22Rv1 (cell line): ENCODE data around the gene TIMM13.

ENCODE experiments used
- CTCF ChIP-seq: fragments of 450-650 bp; IDR thresholded peaks from 2 replicates; pipeline ENCODE4 v1.5.1; 2017; ENCODE audit warnings: mild to moderate bottlenecking
- ZFX ChIP-seq: fragments of 450-650 bp; IDR thresholded peaks from 2 replicates; pipeline ENCODE4 v1.6.1; 2017; ENCODE audit warnings: antibody characterized with exemption, borderline replicate concordance

- TF ChIP-seq CTCF (no peak), ZFX (no peak)
Measured at GRCh38 chr19:2415973-2416319, 11.4 kb downstream of the TIMM13 start.
